Endothelial cell (in vitro differentiated cells): ENCODE measurements around the gene GPR155. TPM values are rescaled to one million over a fixed set of nuclear protein-coding genes. Genes with fewer than 3 reads are reported as not detected.

ENCODE experiments used
- DNase-seq: peaks from one replicate; pipeline ENCODE4 v3.0.0; 2021; ENCODE audit warnings: low spot score
- H3K27ac Mint-ChIP-seq: one replicate; pipeline ENCODE4 v1.8.0; 2021; ENCODE audit warnings: mixed read lengths, inconsistent platforms; ENCODE audit not compliant: unreplicated experiment
- H3K27me3 Mint-ChIP-seq: one replicate; pipeline ENCODE4 v1.8.0; 2021; ENCODE audit warnings: mild to moderate bottlenecking, moderate library complexity, mixed read lengths, inconsistent platforms; ENCODE audit not compliant: unreplicated experiment
- H3K36me3 Mint-ChIP-seq: one replicate; pipeline ENCODE4 v1.8.0; 2021; ENCODE audit warnings: mild to moderate bottlenecking, low read depth, mixed read lengths, inconsistent platforms; ENCODE audit not compliant: unreplicated experiment
- H3K4me1 Mint-ChIP-seq: one replicate; pipeline ENCODE4 v1.8.0; 2021; ENCODE audit warnings: mild to moderate bottlenecking, mixed read lengths, inconsistent platforms; ENCODE audit not compliant: unreplicated experiment
- H3K4me3 Mint-ChIP-seq: one replicate; pipeline ENCODE4 v1.8.0; 2021; ENCODE audit warnings: mild to moderate bottlenecking, mixed read lengths, inconsistent platforms; ENCODE audit not compliant: unreplicated experiment
- H3K9me3 Mint-ChIP-seq: one replicate; pipeline ENCODE4 v1.8.0; 2021; ENCODE audit warnings: mixed read lengths, inconsistent platforms; ENCODE audit not compliant: unreplicated experiment
- CTCF ChIP-seq: fragments of 200-600 bp; sonication (generic); IDR thresholded peaks from one replicate; pipeline ENCODE4 v1.5.0; 2021; ENCODE audit warnings: antibody characterized with exemption; ENCODE audit not compliant: unreplicated experiment
- total RNA-seq: library from RNA; stranded (reverse); fragmentation: NEBNext Ultra II Directional; extraction: Animal tissue kit (Norgen Biotek cat#: 25700); gene quantifications from one replicate; pipeline ENCODE4 v1.2.1, GENCODE V29; 2021; ENCODE audit not compliant: unreplicated experiment

GPR155 gene
- total RNA-seq, 1 donor from 2014 or later: 1.7 TPM

- Mint-ChIP-seq H3K4me1 (peaks cover 6% of the 10 kb centered on the region), H3K9me3 (no peaks in the 10 kb centered on the region), H3K27me3 (peaks cover 1% of the 10 kb centered on the region), H3K4me3 (no peak overlapping the region), H3K36me3 (no peaks in the 10 kb centered on the region), H3K27ac (no peak overlapping the region)
- no peak for DNase-seq
- no peak for TF ChIP-seq CTCF
Measured at GRCh38 chr2:174454566-174454965, 32.3 kb downstream of the GPR155 start.

GRCh38 chr2:174450021-174450816, 36.6 kb downstream of the GPR155 start:
- TF ChIP-seq CTCF: no peak
- Mint-ChIP-seq H3K27ac (no peak overlapping the region), H3K4me3 (no peak overlapping the region), H3K27me3 (peaks cover 1% of the 10 kb centered on the region), H3K36me3 (no peaks in the 10 kb centered on the region), H3K4me1 (peaks cover 4% of the 10 kb centered on the region), H3K9me3 (no peaks in the 10 kb centered on the region)
- no peak for DNase-seq

- no peaks in the 10 kb centered on the region for H3K9me3 Mint-ChIP-seq
- H3K4me1 Mint-ChIP-seq: no peaks in the 10 kb centered on the region
- H3K27me3 Mint-ChIP-seq: peaks cover 1% of the 10 kb centered on the region
- H3K27ac Mint-ChIP-seq: no peak overlapping the region
- no peaks in the 10 kb centered on the region for H3K36me3 Mint-ChIP-seq
- H3K4me3 Mint-ChIP-seq: no peak overlapping the region
- no peak for TF ChIP-seq CTCF
- no peak for DNase-seq
Measured at GRCh38 chr2:174449033-174449432, 37.8 kb downstream of the GPR155 start.

- Mint-ChIP-seq H3K4me1 (no peaks in the 10 kb centered on the region), H3K27me3 (peaks cover 1% of the 10 kb centered on the region), H3K9me3 (no peaks in the 10 kb centered on the region), H3K4me3 (no peak overlapping the region), H3K27ac (no peak overlapping the region), H3K36me3 (no peaks in the 10 kb centered on the region)
- no peak for TF ChIP-seq CTCF
- DNase-seq: no peak
Measured at GRCh38 chr2:174446531-174446930, 40.3 kb downstream of the GPR155 start.

- H3K36me3 Mint-ChIP-seq: no peaks in the 10 kb centered on the region
- no peak overlapping the region for H3K4me3 Mint-ChIP-seq
- H3K4me1 Mint-ChIP-seq: no peaks in the 10 kb centered on the region
- DNase-seq: no peak
- no peaks in the 10 kb centered on the region for H3K9me3 Mint-ChIP-seq
- no peak overlapping the region for H3K27ac Mint-ChIP-seq
- peaks cover 1% of the 10 kb centered on the region for H3K27me3 Mint-ChIP-seq
- TF ChIP-seq CTCF: no peak
Measured at GRCh38 chr2:174445248-174445647, 41.6 kb downstream of the GPR155 start.
